ENCODE data around the gene ARL15. TPM values are rescaled to one million over a fixed set of nuclear protein-coding genes. Genes with fewer than 3 reads are reported as not detected.

Gene ARL15
- total and polyA plus RNA-seq, 9 donors, result 14.9 to 34.0 (median 19.2) TPM

DNA sequence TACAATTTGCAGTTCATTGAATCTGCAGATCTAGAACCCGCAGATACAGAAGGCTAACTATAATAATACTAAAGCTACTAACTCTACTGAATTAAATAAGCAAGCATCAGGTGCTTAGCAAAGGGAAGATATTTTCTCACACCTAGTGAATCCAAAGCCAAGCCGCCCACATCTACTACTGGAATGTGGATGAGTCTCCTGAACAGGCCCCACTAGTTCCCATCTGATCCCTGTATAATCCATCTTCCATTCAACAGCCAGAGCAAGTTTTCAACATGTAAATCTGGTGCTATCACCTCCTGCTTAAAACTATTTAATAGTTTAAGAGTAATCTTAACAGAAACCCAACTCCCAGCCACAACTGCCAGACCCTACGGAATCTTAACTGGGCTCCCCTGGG is 18.9 kb downstream of the ARL15 start:
- Histone ChIP-seq H3K36me3 (no peaks in the 10 kb centered on the region), H3K4me3 (no peak overlapping the region), H3K9me3 (no peaks in the 10 kb centered on the region), H3K27me3 (no peaks in the 10 kb centered on the region), H3K4me1 (ENCODE audit: insufficient read depth) (no peaks in the 10 kb centered on the region), H3K27ac (no peak overlapping the region)
- intact Hi-C loops (cut with DNase I), result no loop called here
- DNase-seq, result no peak
- TF ChIP-seq EP300 (IDR thresholded peaks at IDR 0.05) (no peak), CTCF (IDR thresholded peaks at IDR 0.05) (no peak), POLR2A (IDR thresholded peaks at IDR 0.05) (no peak)
- WGBS, 3 donors, result 67 to 88% (median 77%) methylated on average over 3 of the region's 3 CpGs

- intact Hi-C loops (cut with DNase I), result no loop called here
- Histone ChIP-seq H3K4me3 (no peak overlapping the region), H3K36me3 (no peaks in the 10 kb centered on the region), H3K4me1 (ENCODE audit: insufficient read depth) (no peaks in the 10 kb centered on the region), H3K9me3 (no peaks in the 10 kb centered on the region), H3K27ac (no peak overlapping the region), H3K27me3 (no peaks in the 10 kb centered on the region)
- 100% methylated on average over 1 of the region's 1 CpG for WGBS, 3 donors
- no peak for TF ChIP-seq POLR2A (IDR thresholded peaks at IDR 0.05)
- no peak for TF ChIP-seq EP300 (IDR thresholded peaks at IDR 0.05)
- no peak for TF ChIP-seq CTCF (IDR thresholded peaks at IDR 0.05)
- no peak for DNase-seq
These were observed 20.6 kb downstream of the ARL15 start for GRCh38 chr5:54289769-54290168.

- no peak for TF ChIP-seq EP300 (IDR thresholded peaks at IDR 0.05)
- TF ChIP-seq CTCF (IDR thresholded peaks at IDR 0.05), result no peak
- no peak for TF ChIP-seq POLR2A (IDR thresholded peaks at IDR 0.05)
- intact Hi-C loops (cut with DNase I), result no loop called here
These were observed 21.7 kb downstream of the ARL15 start for GRCh38 chr5:54288568-54289217.

GRCh38 chr5:54285686-54286085 is 24.7 kb downstream of the ARL15 start:
- 68 to 84% (median 74%) methylated on average over 10 of the region's 10 CpGs for WGBS, 3 donors
- Histone ChIP-seq H3K36me3 (no peaks in the 10 kb centered on the region), H3K27ac (no peak overlapping the region)

More at GRCh38 chr5:54288568-54289217, 21.7 kb downstream of the ARL15 start:
- Histone ChIP-seq H3K36me3 (no peaks in the 10 kb centered on the region), H3K9me3 (no peaks in the 10 kb centered on the region), H3K4me3 (no peak overlapping the region), H3K4me1 (ENCODE audit: insufficient read depth) (no peaks in the 10 kb centered on the region), H3K27ac (no peak overlapping the region), H3K27me3 (no peaks in the 10 kb centered on the region)
- 72 to 94% (median 84%) methylated on average over 5 of the region's 5 CpGs for WGBS, 3 donors
- no peak for DNase-seq

More at GRCh38 chr5:54285686-54286085, 24.7 kb downstream of the ARL15 start:
- H3K27me3 ChIP-seq, result no peaks in the 10 kb centered on the region
- DNase-seq, result no peak
- H3K4me3 ChIP-seq, result no peak overlapping the region
- intact Hi-C loops (cut with DNase I), result no loop called here
- no peak for TF ChIP-seq EP300 (IDR thresholded peaks at IDR 0.05)
- TF ChIP-seq POLR2A (IDR thresholded peaks at IDR 0.05), result no peak
- TF ChIP-seq CTCF (IDR thresholded peaks at IDR 0.05), result no peak
- H3K4me1 ChIP-seq (ENCODE audit: insufficient read depth), result no peaks in the 10 kb centered on the region
- H3K9me3 ChIP-seq, result no peaks in the 10 kb centered on the region
